HCT116 (cell line): Measurements from ENCODE around the gene SCFD2. TPM values are rescaled to one million over a fixed set of nuclear protein-coding genes. Genes with fewer than 3 reads are reported as not detected.

Experiments used
- ATAC-seq: fragments of 200-7000 bp; cut with Tn5 transposase; 2 replicates; pipeline ENCODE4 v1.9.1; 2020; ENCODE audit warnings: mild to moderate bottlenecking, moderate library complexity
- BruUV-seq: library from RNA; stranded (reverse); fragments of 400-500 nt; replicated peaks from 2 replicates; lab custom pipeline; 2021; lab: Mats Ljungman, UMichigan
- CTCF ChIA-PET: fragments of 300-600 bp; sonication (Branson Sonifier 250); formaldehyde crosslinking; loops from one replicate; lab custom pipeline; 2021; ENCODE audit warnings: antibody characterized with exemption; lab: Charles Lee
- POLR2A ChIA-PET: fragments of 300-600, 350-600 bp; sonication (Branson Sonifier 250); formaldehyde crosslinking; loops from one replicate; lab custom pipeline; 2021; ENCODE audit warnings: antibody characterized with exemption; lab: Charles Lee
- RAD21 ChIA-PET, 2 experiments: fragments of 300-600 bp; sonication (Branson Sonifier 250); formaldehyde crosslinking; loops; one replicate each; lab custom pipeline; 2023; ENCODE audit warnings: low total read pairs in 2 of 2; ENCODE audit not compliant: uncharacterized antibody in 2 of 2, unreplicated experiment in 2 of 2, low non-redundant PET in 1 of 2; lab: Charles Lee
- DNase-seq: peaks from one replicate; pipeline ENCODE4 v3.0.0-alpha.2; 2010; ENCODE audit warnings: low read depth, low spot score
- H2AFZ ChIP-seq: fragments of 200-600 bp; shearing (Covaris generic), sonication (generic); 2 replicates; pipeline ENCODE4 v1.6.1; 2017; ENCODE audit warnings: low read depth, mixed run types, mixed read lengths, antibody characterized with exemption, low read length; ENCODE audit not compliant: poor library complexity, severe bottlenecking
- H3K27ac ChIP-seq: 2 replicates; pipeline ENCODE4 v1.5.1; 2012; ENCODE audit warnings: low read depth, low read length
- H3K27me3 ChIP-seq: fragments of 200-600 bp; sonication (generic); 2 replicates; pipeline ENCODE4 v1.6.1; 2016; ENCODE audit warnings: mixed run types, low read length, mixed read lengths; ENCODE audit not compliant: insufficient read depth
- H3K36me3 ChIP-seq, 2 experiments: fragments of 200-500 bp in 1 of 2; fragments of 200-600 bp in 1 of 2; sonication (Bioruptor generic) in 1 of 2; sonication (generic) in 1 of 2; 2 replicates each; pipeline versions ENCODE4 v1.5.1 to v1.6.1; 2014 to 2016; ENCODE audit warnings: low read length in 2 of 2, inconsistent platforms in 1 of 2, mixed read lengths in 1 of 2, mixed run types in 1 of 2; ENCODE audit not compliant: insufficient read depth in 2 of 2, control insufficient read depth in 1 of 2
- H3K4me1 ChIP-seq, 2 experiments: fragments of 200-600 bp in 1 of 2; sonication (generic) in 1 of 2; 2 replicates each; pipeline versions ENCODE4 v1.5.1 to v1.6.1; 2012 to 2017; ENCODE audit warnings: low read length in 2 of 2, inconsistent platforms in 1 of 2, mild to moderate bottlenecking in 1 of 2, mixed read lengths in 1 of 2, mixed run types in 1 of 2, moderate library complexity in 1 of 2; ENCODE audit not compliant: insufficient read depth in 2 of 2, control insufficient read depth in 1 of 2
- H3K4me2 ChIP-seq: fragments of 200-600 bp; sonication (generic); 2 replicates; pipeline ENCODE4 v1.6.1; 2017; ENCODE audit warnings: mixed run types, low read length, mixed read lengths
- H3K4me3 ChIP-seq, 2 experiments: fragments of 200-600 bp in 1 of 2; sonication (generic) in 1 of 2; replicated peaks in 1 of 2; 2 replicates each; pipeline ENCODE4 v1.5.1; 2011 to 2016; ENCODE audit warnings: low read length in 2 of 2, control low read depth in 1 of 2, low read depth in 1 of 2, mild to moderate bottlenecking in 1 of 2, mixed read lengths in 1 of 2, mixed run types in 1 of 2
- H3K79me2 ChIP-seq: fragments of 200-600 bp; sonication (generic); 2 replicates; pipeline ENCODE4 v1.6.1; 2017; ENCODE audit warnings: mild to moderate bottlenecking, mixed run types, low read length, moderate library complexity, mixed read lengths; ENCODE audit not compliant: insufficient read depth
- H3K9ac ChIP-seq: fragments of 200-600 bp; sonication (generic); 2 replicates; pipeline ENCODE4 v1.6.1; 2016; ENCODE audit warnings: low read length, mixed read lengths
- H3K9me2 ChIP-seq: fragments of 200-600 bp; sonication (generic), shearing (Covaris generic); 2 replicates; pipeline ENCODE4 v1.6.1; 2017; ENCODE audit warnings: mixed run types, mild to moderate bottlenecking, moderate library complexity; ENCODE audit not compliant: insufficient read depth
- H3K9me3 ChIP-seq, 2 experiments: fragments of 200-500 bp in 1 of 2; fragments of 200-600 bp in 1 of 2; sonication (Bioruptor generic) in 1 of 2; sonication (generic) in 1 of 2; 2 replicates each; pipeline ENCODE4 v1.6.1; 2014 to 2017; ENCODE audit warnings: low read length in 2 of 2, mixed read lengths in 2 of 2, inconsistent platforms in 1 of 2, low read depth in 1 of 2, mild to moderate bottlenecking in 1 of 2, mixed run types in 1 of 2, moderate library complexity in 1 of 2; ENCODE audit not compliant: control insufficient read depth in 1 of 2, insufficient read depth in 1 of 2
- H4K20me1 ChIP-seq: fragments of 200-600 bp; sonication (generic), shearing (Covaris generic); 2 replicates; pipeline ENCODE4 v1.6.1; 2017; ENCODE audit warnings: mixed run types, mild to moderate bottlenecking, moderate library complexity; ENCODE audit not compliant: insufficient read depth
- EGR1 ChIP-seq: IDR thresholded peaks from 2 replicates; pipeline ENCODE4 v1.6.1; 2012; ENCODE audit warnings: low read depth
- ELF1 ChIP-seq: IDR thresholded peaks from 2 replicates; pipeline ENCODE4 v1.6.1; 2012; ENCODE audit warnings: low read depth, borderline replicate concordance
- EZH2 ChIP-seq: fragments of 200-600 bp; sonication (generic); IDR thresholded peaks from 2 replicates; pipeline ENCODE4 v1.6.1; 2017; ENCODE audit warnings: antibody characterized with exemption, mixed run types
- FOSL1 ChIP-seq: IDR thresholded peaks from 2 replicates; pipeline ENCODE4 v1.6.1; 2012; ENCODE audit warnings: low read depth
- MAX ChIP-seq: IDR thresholded peaks from 2 replicates; pipeline ENCODE4 v1.6.1; 2012
- POLR2A ChIP-seq: IDR thresholded peaks from 2 replicates; pipeline ENCODE4 v1.7.0; 2011; ENCODE audit warnings: borderline replicate concordance; ENCODE audit not compliant: insufficient read depth, insufficient read length; ENCODE audit errors: extremely low read depth
- POLR2AphosphoS5 ChIP-seq: IDR thresholded peaks from 2 replicates; pipeline ENCODE4 v1.6.1; 2011; ENCODE audit warnings: mild to moderate bottlenecking, low read depth, low read length, moderate library complexity
- RAD21 ChIP-seq: IDR thresholded peaks from 2 replicates; pipeline ENCODE4 v1.6.1; 2012; ENCODE audit warnings: low read depth, mild to moderate bottlenecking
- SIN3A ChIP-seq: IDR thresholded peaks from 2 replicates; pipeline ENCODE4 v1.6.1; 2012; ENCODE audit warnings: low read depth
- SP1 ChIP-seq: IDR thresholded peaks from 2 replicates; pipeline ENCODE4 v1.6.1; 2012; ENCODE audit warnings: low read depth
- SRF ChIP-seq: IDR thresholded peaks from 2 replicates; pipeline ENCODE4 v1.6.1; 2012; ENCODE audit warnings: low read depth
- YY1 ChIP-seq: IDR thresholded peaks from 2 replicates; pipeline ENCODE4 v1.6.1; 2011; ENCODE audit warnings: low read length, low read depth, moderate library complexity, mild to moderate bottlenecking; ENCODE audit not compliant: insufficient replicate concordance; ENCODE audit errors: extremely low read depth
- ZBTB33 ChIP-seq: IDR thresholded peaks from 2 replicates; pipeline ENCODE4 v1.6.1; 2011; ENCODE audit warnings: mild to moderate bottlenecking, low read length, moderate library complexity; ENCODE audit not compliant: insufficient replicate concordance; ENCODE audit errors: extremely low read depth
- intact Hi-C: fragments of 100-400 bp; cut with micrococcal nuclease; formaldehyde crosslinking; loops from 2 replicates; pipeline ENCODE4 v1.10.0; 2022
- total RNA-seq: library from RNA; stranded (reverse); gene quantifications from one replicate; pipeline ENCODE4 v1.2.1, GENCODE V29; 2021; ENCODE audit not compliant: unreplicated experiment
- TF ChIP-seq, protein P1 (sequence below): IDR thresholded peaks from 2 replicates; pipeline ENCODE4 v1.6.1; 2012

SCFD2 gene
- total RNA-seq, 1 experiment from 2014 or later, result 13.6 TPM

DNA sequence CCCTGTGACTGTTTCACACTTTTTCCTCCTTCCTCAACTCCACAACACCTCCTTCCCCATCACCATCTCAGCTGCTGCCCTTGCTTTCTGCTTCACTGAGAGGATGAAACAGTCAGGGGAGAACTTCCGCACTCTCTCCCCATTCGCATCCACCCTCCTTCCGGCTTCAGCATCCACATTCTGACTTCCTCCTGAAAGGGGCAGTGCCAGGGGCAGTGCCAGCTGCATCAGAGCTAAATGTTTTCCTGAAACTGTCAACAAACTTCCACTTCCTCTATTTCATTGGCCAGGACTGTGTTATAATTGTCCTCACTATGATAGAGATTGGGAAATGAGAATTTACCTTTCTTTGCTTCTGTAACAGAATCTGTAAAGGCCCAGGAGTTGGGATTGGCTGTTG, 521.9 kb downstream of the SCFD2 start (continued):
- TF ChIP-seq, protein P1, sequence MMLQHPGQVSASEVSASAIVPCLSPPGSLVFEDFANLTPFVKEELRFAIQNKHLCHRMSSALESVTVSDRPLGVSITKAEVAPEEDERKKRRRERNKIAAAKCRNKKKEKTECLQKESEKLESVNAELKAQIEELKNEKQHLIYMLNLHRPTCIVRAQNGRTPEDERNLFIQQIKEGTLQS, result no peak
- TF ChIP-seq EZH2, result no peak
- TF ChIP-seq, all 23 proteins: peak for 0

DNA sequence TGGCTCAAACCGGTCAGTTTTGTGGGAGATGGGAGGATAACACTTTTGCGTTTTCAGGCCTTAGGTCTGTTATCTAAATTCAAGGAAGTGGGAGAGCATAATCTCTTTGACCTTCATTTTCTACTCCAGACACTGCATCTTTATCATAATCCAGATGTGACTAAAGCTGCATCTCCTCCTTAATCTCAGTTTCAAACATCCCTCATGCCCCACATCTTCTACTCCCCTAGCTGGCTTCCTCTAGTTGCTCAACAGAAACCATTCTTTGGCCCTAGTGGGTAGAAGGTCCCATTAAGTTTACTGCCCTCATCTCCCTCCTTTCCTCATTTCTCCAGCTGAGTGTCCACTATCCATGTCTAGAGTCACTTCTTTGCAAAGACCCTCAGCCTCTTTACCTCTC, 522.5 kb downstream of the SCFD2 start:
- POLR2A ChIA-PET, result no interaction called here
- H3K36me3 ChIP-seq, result no peaks in the 10 kb centered on the region

More for the DNA sequence above, 522.5 kb downstream of the SCFD2 start:
- Histone ChIP-seq H3K27ac (no peak overlapping the region), H3K4me1 (peaks cover 0 to 4% of the 10 kb centered on the region in 2 experiments; a peak in 2 of 4 replicates), H3K9me3 (no peaks in the 10 kb centered on the region), H3K4me3 (no peak overlapping the region)
- ATAC-seq, result no peak
- RAD21 ChIA-PET, result no interaction called here
- no peak for TF ChIP-seq YY1
- no peak for TF ChIP-seq ZBTB33
- TF ChIP-seq, protein P1, result no peak
- no peak for TF ChIP-seq ELF1
- no peak for TF ChIP-seq SP1
- TF ChIP-seq EGR1, result no peak
- no peak for TF ChIP-seq FOSL1
- no peak for TF ChIP-seq SRF
- no peak for TF ChIP-seq MAX
- TF ChIP-seq POLR2A, result no peak
- no peak for TF ChIP-seq SIN3A
- TF ChIP-seq POLR2AphosphoS5, result no peak
- no peak for TF ChIP-seq RAD21
- TF ChIP-seq, all 23 proteins: peak for 0
- Histone ChIP-seq H3K27me3 (no peaks in the 10 kb centered on the region), H3K9me2 (no peaks in the 10 kb centered on the region), H4K20me1 (no peaks in the 10 kb centered on the region), H3K4me2 (no peak overlapping the region), H3K79me2 (no peaks in the 10 kb centered on the region), H3K9ac (no peak overlapping the region), H2AFZ (no peak overlapping the region)
- CTCF ChIA-PET, result no interaction called here
- no TSS peak for BruUV-seq
- intact Hi-C loops, result no loop called here
- no peak for DNase-seq
